ENCODE results near the gene CBLN1. TPM values are rescaled to one million over a fixed set of nuclear protein-coding genes. Genes with fewer than 3 reads are reported as not detected.
"Not testable (repeated sequence)": the region's sequence is repeated elsewhere in the genome, so short reads cannot be mapped to it uniquely, and the experiment has no call there.

The CBLN1 gene
- total RNA-seq, 4 donors from 2014 or later: 0.32 TPM; not detected in 3

DNA sequence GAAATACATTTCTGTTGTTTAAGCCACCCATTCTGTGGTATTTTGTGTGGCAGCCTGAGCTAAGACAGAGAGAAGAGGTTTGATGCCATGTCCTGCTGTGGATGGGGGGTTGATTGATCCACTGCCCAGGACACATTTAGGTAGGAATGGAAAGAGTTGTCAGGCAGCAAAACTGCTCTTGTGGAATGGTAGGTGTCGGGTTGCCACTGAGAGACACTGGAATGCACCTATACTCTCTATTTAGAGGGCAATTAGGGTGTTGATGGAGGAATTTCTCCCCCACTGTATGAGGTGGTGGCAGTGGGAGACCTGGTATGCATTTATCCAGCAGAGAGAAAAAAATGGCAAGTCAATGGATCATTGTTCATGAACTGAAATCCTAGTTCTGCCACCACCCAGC, 30.9 kb downstream of the CBLN1 start:
- DNase-seq: no peak
- no peaks in the 10 kb centered on the region for H3K4me1 ChIP-seq
- WGBS, 2 donors (ENCODE audit: low coverage in 1 of 2): 56 to 80% methylated on average over 1 of the region's 1 CpG
- in situ Hi-C loops (cut with MboI; ENCODE audit: low pct_ligation_motif_present in 1 of 4, low pct_unique_long_range_greater_than_20kb in 1 of 4, low sequenced_read_pairs in 3 of 4): no loop called here
- H3K36me3 ChIP-seq: no peaks in the 10 kb centered on the region
- H3K4me3 ChIP-seq: no peak overlapping the region
- no peak overlapping the region for H3K27ac ChIP-seq
- H3K27me3 ChIP-seq: no peaks in the 10 kb centered on the region
- no peaks in the 10 kb centered on the region for H3K9me3 ChIP-seq
- TF ChIP-seq EP300 (IDR thresholded peaks at IDR 0.05; ENCODE audit: low read depth) (no peak), POLR2AphosphoS5 (IDR thresholded peaks at IDR 0.05) (no peak), POLR2A (IDR thresholded peaks at IDR 0.05) (no peak), CTCF (IDR thresholded peaks at IDR 0.05) (no peak)
- intact Hi-C loops (cut with DNase I; ENCODE audit: low total_unique reads): no loop called here

GRCh38 chr16:49248227-49248626, 33.4 kb downstream of the CBLN1 start:
- intact Hi-C loops (cut with DNase I; ENCODE audit: low total_unique reads) (no loop called here), in situ Hi-C loops (cut with MboI; ENCODE audit: low pct_ligation_motif_present in 1 of 4, low pct_unique_long_range_greater_than_20kb in 1 of 4, low sequenced_read_pairs in 3 of 4) (no loop called here)
- H3K4me3 ChIP-seq: no peak overlapping the region
- TF ChIP-seq EP300 (IDR thresholded peaks at IDR 0.05; ENCODE audit: low read depth): no peak
- TF ChIP-seq POLR2A (IDR thresholded peaks at IDR 0.05): no peak
- no peak for TF ChIP-seq POLR2AphosphoS5 (IDR thresholded peaks at IDR 0.05)
- TF ChIP-seq CTCF (IDR thresholded peaks at IDR 0.05): no peak
- 20 to 50% methylated on average over 1 of the region's 1 CpG for WGBS, 2 donors (ENCODE audit: low coverage in 1 of 2)
- no peak for DNase-seq
- no peaks in the 10 kb centered on the region for H3K27me3 ChIP-seq
- no peaks in the 10 kb centered on the region for H3K4me1 ChIP-seq
- H3K36me3 ChIP-seq: no peaks in the 10 kb centered on the region
- H3K9me3 ChIP-seq: no peaks in the 10 kb centered on the region
- no peak overlapping the region for H3K27ac ChIP-seq

DNA sequence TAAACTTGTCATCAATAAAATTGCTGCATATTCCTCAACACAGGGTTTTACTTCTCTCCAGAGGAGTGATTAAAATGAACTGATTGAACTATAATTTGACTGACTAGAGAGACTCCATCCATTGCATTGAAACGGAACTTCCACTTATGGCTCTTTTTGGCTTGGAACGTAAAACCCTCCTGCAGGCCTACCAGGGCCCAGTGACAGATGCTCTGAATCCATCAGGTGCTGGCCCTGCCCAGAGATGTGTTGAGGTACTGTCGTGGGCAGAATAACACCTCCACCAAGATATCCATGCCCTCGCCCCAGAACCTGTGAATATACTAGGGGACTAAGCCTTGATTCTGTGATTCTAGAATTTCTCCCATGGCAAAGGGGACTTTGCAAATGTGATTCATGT, 45.4 kb downstream of the CBLN1 start:
- Histone ChIP-seq H3K27me3 (no peaks in the 10 kb centered on the region), H3K27ac (no peak overlapping the region), H3K4me1 (no peaks in the 10 kb centered on the region), H3K36me3 (no peaks in the 10 kb centered on the region), H3K9me3 (no peaks in the 10 kb centered on the region), H3K4me3 (no peak overlapping the region)
- intact Hi-C loops (cut with DNase I; ENCODE audit: low total_unique reads): no loop called here
- in situ Hi-C loops (cut with MboI; ENCODE audit: low pct_ligation_motif_present in 1 of 4, low pct_unique_long_range_greater_than_20kb in 1 of 4, low sequenced_read_pairs in 3 of 4): no loop called here
- TF ChIP-seq POLR2AphosphoS5 (IDR thresholded peaks at IDR 0.05): no peak
- TF ChIP-seq POLR2A (IDR thresholded peaks at IDR 0.05): no peak
- no peak for DNase-seq
- 55% methylated on average over 4 of the region's 4 CpGs; no CpG with 5 or more reads in 1 of the 2 donors for WGBS, 2 donors (ENCODE audit: low coverage in 1 of 2)

DNA sequence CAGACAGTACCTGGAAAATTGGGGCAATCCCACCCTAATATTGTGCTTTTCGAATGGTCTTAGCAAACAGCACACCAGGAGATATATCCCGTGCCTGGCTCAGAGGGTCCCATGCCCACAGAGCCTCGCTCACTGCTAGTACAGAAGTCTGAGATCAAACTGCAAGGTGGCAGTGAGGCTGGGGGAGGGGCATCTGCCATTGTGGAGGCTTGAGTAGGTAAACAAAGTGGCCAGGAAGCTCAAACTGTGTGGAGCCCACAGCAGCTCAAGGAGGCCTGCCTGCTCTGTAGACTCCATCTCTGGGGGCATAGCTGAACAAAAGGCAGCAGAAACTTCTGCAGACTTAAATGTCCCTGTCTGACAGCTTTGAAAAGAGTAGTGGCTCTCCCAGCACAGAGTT, 53.3 kb downstream of the CBLN1 start:
- DNase-seq; H3K36me3 ChIP-seq; H3K27ac ChIP-seq; H3K27me3 ChIP-seq; in situ Hi-C loops (cut with MboI; ENCODE audit: low pct_ligation_motif_present in 1 of 4, low pct_unique_long_range_greater_than_20kb in 1 of 4, low sequenced_read_pairs in 3 of 4); intact Hi-C loops (cut with DNase I; ENCODE audit: low total_unique reads); H3K4me3 ChIP-seq; H3K9me3 ChIP-seq; H3K4me1 ChIP-seq: not testable (repeated sequence)
- 80% methylated on average over 3 of the region's 3 CpGs; no CpG with 5 or more reads in 1 of the 2 donors for WGBS, 2 donors (ENCODE audit: low coverage in 1 of 2)

Other genes starting within 250 kb of the CBLN1 start
- not detected for gene C16orf78, start 92.0 kb upstream of the CBLN1 start, total RNA-seq

Data from transverse colon (tissue), 4 donors.